ENCODE measurements around the gene ARHGAP24. TPM values are rescaled to one million over a fixed set of nuclear protein-coding genes. Genes with fewer than 3 reads are reported as not detected.

ARHGAP24 gene
- total RNA-seq, 2 donors from 2014 or later = 66.8 to 85.6 TPM

- H3K9me3 ChIP-seq (ENCODE audit: control insufficient read depth, low read length) = peaks cover 7% of the 10 kb centered on the region
- H3K4me1 ChIP-seq (ENCODE audit: control insufficient read depth, insufficient read depth, low read length) = peaks cover 6% of the 10 kb centered on the region
- Mint-ChIP-seq H3K4me1 (peaks cover 9% of the 10 kb centered on the region), H3K27me3 (ENCODE audit: insufficient read depth) (no peaks in the 10 kb centered on the region), H3K4me3 (no peak overlapping the region), H3K36me3 (ENCODE audit: low read depth) (peaks cover 19% of the 10 kb centered on the region), H3K27ac (no peak overlapping the region), H3K9me3 (peaks cover 13% of the 10 kb centered on the region)
- DNase-seq = no peak
- no peak overlapping the region for H3K27ac ChIP-seq (ENCODE audit: low read depth, low read length)
- TF ChIP-seq, protein P1, sequence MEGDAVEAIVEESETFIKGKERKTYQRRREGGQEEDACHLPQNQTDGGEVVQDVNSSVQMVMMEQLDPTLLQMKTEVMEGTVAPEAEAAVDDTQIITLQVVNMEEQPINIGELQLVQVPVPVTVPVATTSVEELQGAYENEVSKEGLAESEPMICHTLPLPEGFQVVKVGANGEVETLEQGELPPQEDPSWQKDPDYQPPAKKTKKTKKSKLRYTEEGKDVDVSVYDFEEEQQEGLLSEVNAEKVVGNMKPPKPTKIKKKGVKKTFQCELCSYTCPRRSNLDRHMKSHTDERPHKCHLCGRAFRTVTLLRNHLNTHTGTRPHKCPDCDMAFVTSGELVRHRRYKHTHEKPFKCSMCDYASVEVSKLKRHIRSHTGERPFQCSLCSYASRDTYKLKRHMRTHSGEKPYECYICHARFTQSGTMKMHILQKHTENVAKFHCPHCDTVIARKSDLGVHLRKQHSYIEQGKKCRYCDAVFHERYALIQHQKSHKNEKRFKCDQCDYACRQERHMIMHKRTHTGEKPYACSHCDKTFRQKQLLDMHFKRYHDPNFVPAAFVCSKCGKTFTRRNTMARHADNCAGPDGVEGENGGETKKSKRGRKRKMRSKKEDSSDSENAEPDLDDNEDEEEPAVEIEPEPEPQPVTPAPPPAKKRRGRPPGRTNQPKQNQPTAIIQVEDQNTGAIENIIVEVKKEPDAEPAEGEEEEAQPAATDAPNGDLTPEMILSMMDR (conservative IDR thresholded peaks at IDR 0.05) = no peak
- no peak overlapping the region for H3K9ac ChIP-seq (ENCODE audit: extremely low read depth, low read length, poor library complexity, severe bottlenecking)
- H3K4me3 ChIP-seq (ENCODE audit: low read length) = no peak overlapping the region
- no peaks in the 10 kb centered on the region for H3K27me3 ChIP-seq (ENCODE audit: control insufficient read depth, insufficient read depth, low read length, poor library complexity, severe bottlenecking)
- 100% methylated on average over 1 of the region's 1 CpG; no CpG with 5 or more reads in 1 of the 2 experiments for WGBS, 2 experiments (ENCODE audit: insufficient coverage in 1 of 2, insufficient read length in 1 of 2)
- no peaks in the 10 kb centered on the region for H3K36me3 ChIP-seq (ENCODE audit: control insufficient read depth, insufficient read depth, low read length)
These were observed 563.1 kb downstream of the ARHGAP24 start for GRCh38 chr4:86038037-86038436.

DNA sequence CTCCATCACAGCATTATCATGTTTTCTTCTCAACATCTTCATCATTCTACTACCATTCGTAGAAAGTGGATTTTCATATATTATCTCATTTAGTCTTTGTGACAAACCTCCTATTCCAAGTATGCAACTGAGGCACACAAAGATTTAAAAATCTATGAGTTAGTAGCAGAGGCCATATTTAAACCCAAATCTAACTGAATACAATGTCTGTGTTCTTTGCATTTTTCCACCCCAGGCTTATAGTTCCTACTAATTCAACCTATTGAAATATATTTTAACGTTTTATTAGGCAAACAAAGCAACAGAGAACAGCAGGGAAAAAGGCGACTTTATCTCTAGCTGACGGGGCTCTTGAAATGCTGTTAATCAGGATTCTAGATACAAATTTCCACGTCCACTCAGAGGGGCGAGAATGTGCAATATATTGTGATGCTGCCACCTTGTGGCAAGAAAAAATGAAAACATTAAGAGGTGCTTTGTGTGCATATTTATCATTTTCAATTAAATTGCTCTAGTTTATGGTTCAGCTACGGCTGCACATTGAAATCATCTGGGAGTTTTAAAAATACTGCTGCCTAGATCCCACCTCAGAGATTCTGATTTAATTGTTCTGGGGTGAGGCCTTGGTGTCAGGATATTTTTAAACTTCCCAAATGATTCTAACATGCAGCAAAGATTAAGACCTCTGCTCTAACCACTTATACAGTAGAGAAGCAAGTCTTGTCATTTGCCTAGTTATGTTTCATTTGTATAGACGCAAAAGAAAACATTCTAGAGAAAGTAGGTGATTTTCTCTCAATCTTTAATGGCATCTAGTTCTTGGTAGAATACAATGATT lies 569.0 kb downstream of the ARHGAP24 start:
- no peak overlapping the region for H3K4me3 Mint-ChIP-seq
- H3K36me3 Mint-ChIP-seq (ENCODE audit: low read depth) = peaks cover 19% of the 10 kb centered on the region
- H3K27ac Mint-ChIP-seq = no peak overlapping the region
- H3K9me3 ChIP-seq (ENCODE audit: control insufficient read depth, low read length) = peaks cover 7% of the 10 kb centered on the region
- peaks cover 13% of the 10 kb centered on the region for H3K9me3 Mint-ChIP-seq
- H3K9ac ChIP-seq (ENCODE audit: extremely low read depth, low read length, poor library complexity, severe bottlenecking) = no peak overlapping the region
- DNase-seq = peak; percentile 43
- no peaks in the 10 kb centered on the region for H3K27me3 ChIP-seq (ENCODE audit: control insufficient read depth, insufficient read depth, low read length, poor library complexity, severe bottlenecking)
- no peak overlapping the region for H3K4me3 ChIP-seq (ENCODE audit: low read length)
- no peaks in the 10 kb centered on the region for H3K36me3 ChIP-seq (ENCODE audit: control insufficient read depth, insufficient read depth, low read length)
- H3K4me1 ChIP-seq (ENCODE audit: control insufficient read depth, insufficient read depth, low read length) = no peaks in the 10 kb centered on the region
- no peak overlapping the region for H3K27ac ChIP-seq (ENCODE audit: low read depth, low read length)
- H3K4me1 Mint-ChIP-seq = peaks cover 9% of the 10 kb centered on the region
- no peaks in the 10 kb centered on the region for H3K27me3 Mint-ChIP-seq (ENCODE audit: insufficient read depth)
- TF ChIP-seq, protein P1 (conservative IDR thresholded peaks at IDR 0.05) = peak; percentile 84
- 42 to 55% methylated on average over 2 to 8 of the region's 8 CpGs for WGBS, 2 experiments (ENCODE audit: insufficient coverage in 1 of 2, insufficient read length in 1 of 2)

- Histone ChIP-seq H3K4me1 (ENCODE audit: control insufficient read depth, insufficient read depth, low read length) (no peaks in the 10 kb centered on the region), H3K27ac (ENCODE audit: low read depth, low read length) (no peak overlapping the region), H3K27me3 (ENCODE audit: control insufficient read depth, insufficient read depth, low read length, poor library complexity, severe bottlenecking) (no peaks in the 10 kb centered on the region), H3K9ac (ENCODE audit: extremely low read depth, low read length, poor library complexity, severe bottlenecking) (no peak overlapping the region), H3K4me3 (ENCODE audit: low read length) (no peak overlapping the region), H3K9me3 (ENCODE audit: control insufficient read depth, low read length) (peaks cover 7% of the 10 kb centered on the region), H3K36me3 (ENCODE audit: control insufficient read depth, insufficient read depth, low read length) (no peaks in the 10 kb centered on the region)
- Mint-ChIP-seq H3K27me3 (ENCODE audit: insufficient read depth) (no peaks in the 10 kb centered on the region), H3K4me1 (peaks cover 9% of the 10 kb centered on the region), H3K4me3 (no peak overlapping the region), H3K27ac (no peak overlapping the region), H3K9me3 (peaks cover 13% of the 10 kb centered on the region), H3K36me3 (ENCODE audit: low read depth) (peaks cover 19% of the 10 kb centered on the region)
- 77 to 83% methylated on average over 3 of the region's 3 CpGs for WGBS, 2 experiments (ENCODE audit: insufficient coverage in 1 of 2, insufficient read length in 1 of 2)
- no peak for DNase-seq
- TF ChIP-seq, protein P1 (conservative IDR thresholded peaks at IDR 0.05) = no peak
These were observed 569.6 kb downstream of the ARHGAP24 start for GRCh38 chr4:86044593-86044985.

All from endodermal cell (in vitro differentiated cells).